LoVo (cell line): ENCODE data around the gene ABCA6.
"Not testable (repeated sequence)": the region's sequence is repeated elsewhere in the genome, so short reads cannot be mapped to it uniquely, and the experiment has no call there.

ENCODE experiments used
- DNase-seq: peaks from one replicate; pipeline ENCODE4 v3.0.0-alpha.2; 2016; ENCODE audit warnings: low spot score

Gene ABCA6

GRCh38 chr17:69134112-69134511 is 7.6 kb downstream of the ABCA6 start:
- DNase-seq = no peak

GRCh38 chr17:69130627-69131296 is 10.9 kb downstream of the ABCA6 start:
- no peak for DNase-seq

- DNase-seq = no peak
These were observed 18.1 kb downstream of the ABCA6 start for GRCh38 chr17:69123626-69124025.

- DNase-seq = no peak
These were observed 19.6 kb downstream of the ABCA6 start for GRCh38 chr17:69122065-69122464.

DNA sequence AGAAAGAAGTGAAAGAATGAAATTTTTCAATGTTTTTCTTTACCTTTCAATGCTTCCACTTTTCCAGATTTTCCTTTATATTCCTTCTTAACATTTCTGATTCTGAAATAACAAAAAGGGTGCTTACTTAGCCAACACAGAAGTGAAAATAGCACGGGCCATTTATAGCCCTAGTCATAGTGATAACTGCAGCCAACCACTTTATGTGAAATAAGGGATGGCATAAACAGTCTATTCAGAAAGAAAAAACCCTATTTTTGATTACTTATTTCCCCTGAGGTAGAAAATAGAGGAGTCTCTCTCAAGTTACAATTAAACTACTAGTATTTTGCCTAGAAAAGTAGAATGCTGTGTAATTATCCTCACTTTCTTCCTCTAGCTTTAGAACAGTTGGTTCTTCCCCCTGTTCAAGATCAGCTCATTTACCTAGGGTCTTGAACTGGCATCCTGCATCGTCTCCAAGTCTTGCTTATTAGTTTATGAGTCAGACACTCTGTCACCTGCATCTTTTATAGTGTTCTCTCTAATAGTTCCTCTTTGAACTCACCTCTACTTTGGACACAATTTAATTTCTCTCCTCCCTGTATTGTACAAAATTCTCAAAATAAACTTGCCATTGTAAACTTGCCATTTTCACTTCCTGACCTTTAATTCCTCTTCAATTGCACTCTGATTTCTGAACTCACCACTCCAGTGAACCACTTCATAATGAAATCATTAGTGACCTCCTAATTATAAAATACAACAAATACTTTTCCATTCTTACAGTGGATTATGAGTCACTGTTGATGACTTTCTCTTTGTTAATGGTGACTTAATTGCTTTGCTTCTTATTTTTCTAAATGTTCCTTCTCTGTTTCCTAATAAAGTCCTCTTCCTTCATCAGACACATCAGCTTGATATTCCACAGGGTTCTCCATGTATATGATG is 23.6 kb downstream of the ABCA6 start:
- no peak for DNase-seq

- DNase-seq = no peak
These were observed 29.9 kb downstream of the ABCA6 start for GRCh38 chr17:69111794-69112193.

DNA sequence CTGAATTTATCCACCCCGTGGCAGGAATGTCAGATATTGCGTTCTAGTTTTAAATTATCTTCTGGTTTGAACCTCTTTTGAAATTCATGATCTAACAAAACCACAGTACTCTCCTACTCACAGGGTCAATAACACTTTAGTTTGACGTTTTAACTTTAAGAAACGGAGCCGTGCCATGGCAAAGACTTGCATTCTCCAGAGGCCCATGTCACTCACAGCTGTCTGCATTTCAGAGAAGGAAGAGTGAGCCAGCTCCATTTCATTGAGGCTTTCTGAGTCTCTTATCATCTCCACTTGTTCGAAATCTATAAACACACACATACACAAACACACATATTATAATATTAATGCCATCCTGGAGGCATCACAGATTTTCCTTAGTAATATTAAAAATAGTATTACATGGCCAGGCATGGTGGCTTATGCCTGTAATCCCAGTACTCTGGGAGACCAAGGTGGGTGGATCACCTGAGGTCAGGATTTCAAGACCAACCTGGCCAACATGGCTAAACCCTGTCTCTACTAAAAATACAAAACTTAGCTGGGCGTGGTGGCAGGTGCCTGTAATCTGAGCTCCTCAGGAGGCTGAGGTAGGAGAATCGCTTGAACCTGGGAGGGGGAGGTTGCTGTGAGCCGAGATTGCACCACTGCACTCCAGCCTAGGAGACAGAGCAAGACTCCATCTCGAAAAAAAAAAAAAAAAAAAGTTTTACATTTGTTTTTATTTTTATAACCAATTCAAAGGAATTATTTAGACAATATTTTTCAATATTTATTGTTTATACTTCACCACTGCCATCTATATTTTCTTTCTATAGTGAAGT is 35.6 kb downstream of the ABCA6 start:
- no peak for DNase-seq

GRCh38 chr17:69103557-69104233 is 38.0 kb downstream of the ABCA6 start:
- no peak for DNase-seq

DNA sequence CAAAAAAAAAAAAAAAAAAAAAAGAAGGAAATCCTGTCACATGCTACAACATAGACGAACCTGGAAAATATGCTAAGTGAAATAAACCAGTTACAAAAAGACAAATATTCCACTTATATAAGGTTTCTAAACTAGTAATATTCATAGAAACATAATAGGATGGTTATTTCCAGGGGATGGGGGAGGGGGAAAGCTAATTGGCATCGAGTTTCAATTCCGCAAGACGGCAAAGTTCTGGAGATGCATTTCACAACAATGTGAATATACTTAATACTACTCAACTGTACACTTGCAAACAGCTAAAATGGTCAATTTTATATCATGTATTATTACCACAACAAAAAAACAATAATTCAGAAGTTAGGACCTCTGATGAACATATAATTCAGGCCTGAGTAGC is 43.1 kb downstream of the ABCA6 start:
- DNase-seq = no peak

- DNase-seq = no peak
These were observed 45.2 kb downstream of the ABCA6 start for GRCh38 chr17:69096541-69096940.

- no peak for DNase-seq
These were observed 47.7 kb downstream of the ABCA6 start for GRCh38 chr17:69093995-69094394.

DNA sequence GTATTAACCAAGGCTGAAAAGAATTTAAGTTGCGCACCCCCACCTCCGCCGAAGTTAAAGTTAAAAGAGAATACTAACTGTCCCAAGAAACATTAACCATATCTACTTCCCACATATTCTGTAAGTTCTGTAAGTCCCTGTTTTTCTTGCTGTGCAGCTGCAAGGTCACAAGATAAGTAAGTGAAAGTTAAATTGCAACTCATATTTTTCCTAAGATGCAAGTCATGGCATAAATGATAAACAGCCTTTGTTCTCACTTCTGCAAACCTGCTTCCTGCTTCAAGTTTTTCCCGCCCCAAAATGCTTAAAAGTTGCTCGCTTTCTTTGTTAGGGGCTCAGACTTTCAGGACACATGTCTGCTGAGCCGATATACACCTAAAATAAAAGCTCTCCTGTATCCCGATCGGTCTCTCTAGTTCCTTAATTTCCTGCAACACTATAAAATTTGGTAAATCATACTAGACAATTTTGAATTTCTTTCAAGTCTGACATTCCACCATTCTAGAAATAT is 48.4 kb downstream of the ABCA6 start:
- no peak for DNase-seq

DNA sequence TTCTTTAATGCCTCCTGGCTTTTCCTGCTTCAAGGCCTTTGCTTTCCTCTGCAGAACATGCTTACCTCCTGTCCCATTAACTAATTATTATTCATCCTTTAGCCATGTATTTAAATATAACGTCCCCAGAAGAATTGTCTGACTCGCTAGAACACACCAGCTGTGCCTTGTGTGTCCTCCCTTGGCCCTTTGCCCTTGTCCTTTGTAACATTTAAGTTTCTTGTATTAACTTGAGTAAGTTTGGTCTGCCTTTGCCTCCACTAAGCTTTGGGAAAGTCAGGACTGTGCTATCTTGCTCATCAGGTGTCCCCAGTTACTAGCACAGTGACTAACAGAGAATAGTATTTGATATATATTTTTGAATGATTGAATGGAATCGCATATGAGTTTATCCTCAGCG is 51.3 kb downstream of the ABCA6 start:
- DNase-seq = no peak

GRCh38 chr17:69088643-69089200 is 53.0 kb downstream of the ABCA6 start:
- DNase-seq = no peak

GRCh38 chr17:69086641-69087040 is 55.1 kb downstream of the ABCA6 start:
- DNase-seq = no peak

- peak; percentile 34 for DNase-seq
These were observed 56.8 kb downstream of the ABCA6 start for GRCh38 chr17:69084911-69085310.

GRCh38 chr17:69082696-69083095 is 59.0 kb downstream of the ABCA6 start:
- no peak for DNase-seq

DNA sequence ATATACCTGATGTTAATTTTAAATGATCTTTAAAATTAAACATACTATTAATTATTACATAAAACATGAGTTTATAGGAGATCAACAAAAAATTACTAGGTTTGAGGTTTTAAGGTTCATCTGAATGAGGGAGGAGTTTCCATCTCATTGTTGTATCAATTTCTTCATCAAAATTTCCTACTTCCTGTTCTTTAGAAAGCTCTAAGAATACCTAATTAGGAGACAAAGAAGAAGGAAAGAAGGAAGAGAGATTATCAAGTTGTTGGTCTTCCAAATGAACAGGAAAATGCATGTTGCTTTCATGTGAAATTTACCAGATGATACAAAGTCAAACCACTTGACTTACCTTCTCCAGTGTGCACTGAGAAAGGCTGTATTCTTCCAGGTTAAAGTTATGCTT is 62.8 kb downstream of the ABCA6 start:
- no peak for DNase-seq

GRCh38 chr17:69075823-69076222 is 65.9 kb downstream of the ABCA6 start:
- DNase-seq = no peak

DNA sequence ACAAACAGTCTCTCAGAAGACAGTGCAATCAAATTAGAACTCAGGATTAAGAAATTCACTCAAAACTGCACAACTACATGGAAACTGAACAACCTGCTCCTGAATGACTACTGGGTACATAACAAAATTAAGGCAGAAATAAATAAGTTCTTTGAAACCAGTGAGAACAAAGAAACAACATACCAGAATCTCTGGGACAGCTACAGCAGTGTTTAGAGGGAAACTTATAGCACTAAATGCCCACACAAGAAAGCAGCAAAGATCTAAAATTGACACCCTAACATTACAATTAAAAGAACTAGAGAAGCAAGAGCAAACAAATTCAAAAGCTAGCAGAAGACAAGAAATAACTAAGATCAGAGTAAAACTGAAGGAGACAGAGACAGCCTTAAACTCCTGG is 68.3 kb downstream of the ABCA6 start:
- not testable (repeated sequence) for DNase-seq

DNA sequence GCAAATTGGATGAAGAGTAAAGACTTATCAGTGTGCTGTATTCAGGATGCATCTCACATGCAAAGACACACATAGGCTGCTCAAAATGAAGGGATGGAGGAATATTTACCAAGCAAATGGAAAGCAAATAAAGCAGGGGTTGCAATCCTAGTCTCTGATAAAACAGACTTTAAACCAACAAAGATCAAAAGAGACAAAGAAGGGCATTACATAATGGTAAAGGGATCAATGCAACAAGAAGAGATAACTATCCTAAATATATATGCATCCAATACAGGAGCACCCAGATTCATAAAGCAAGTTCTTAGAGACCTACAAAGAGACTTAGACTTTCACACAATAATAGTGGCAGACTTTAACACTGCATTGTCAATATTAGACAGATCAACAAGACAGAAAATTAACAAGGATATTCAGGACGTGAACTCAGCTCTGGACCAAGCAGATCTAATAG is 68.9 kb downstream of the ABCA6 start:
- not testable (repeated sequence) for DNase-seq
